Germinal center (tissue), 1 donor: ENCODE measurements around the gene SNTG2.
"Not testable (repeated sequence)": the region's sequence is repeated elsewhere in the genome, so short reads cannot be mapped to it uniquely, and the experiment has no call there.

ENCODE experiments used
- DNase-seq: peaks from one replicate; pipeline ENCODE4 v3.0.0; 2012; ENCODE audit warnings: mixed read lengths, low spot score

Gene SNTG2

GRCh38 chr2:1192121-1192520, 241.5 kb downstream of the SNTG2 start:
- no peak for DNase-seq

GRCh38 chr2:1193801-1194200, 243.2 kb downstream of the SNTG2 start:
- DNase-seq = no peak

- DNase-seq = no peak
These were observed 253.1 kb downstream of the SNTG2 start for GRCh38 chr2:1203772-1204171.

- DNase-seq = no peak
These were observed 255.2 kb downstream of the SNTG2 start for GRCh38 chr2:1205853-1206252.

GRCh38 chr2:1207962-1208510, 257.4 kb downstream of the SNTG2 start:
- no peak for DNase-seq

- DNase-seq = no peak
These were observed 257.9 kb downstream of the SNTG2 start for GRCh38 chr2:1208522-1208921.

- no peak for DNase-seq
These were observed 258.6 kb downstream of the SNTG2 start for GRCh38 chr2:1209246-1209645.

- DNase-seq = no peak
These were observed 259.1 kb downstream of the SNTG2 start for GRCh38 chr2:1209761-1210160.

GRCh38 chr2:1210352-1210751, 259.7 kb downstream of the SNTG2 start:
- DNase-seq = no peak

GRCh38 chr2:1219901-1220573, 269.4 kb downstream of the SNTG2 start:
- DNase-seq = no peak

- DNase-seq = no peak
These were observed 271.4 kb downstream of the SNTG2 start for GRCh38 chr2:1222056-1222455.

- no peak for DNase-seq
These were observed 273.1 kb downstream of the SNTG2 start for GRCh38 chr2:1223791-1224190.

GRCh38 chr2:1224901-1225300, 274.3 kb downstream of the SNTG2 start:
- DNase-seq = no peak

- DNase-seq = no peak
These were observed 276.1 kb downstream of the SNTG2 start for GRCh38 chr2:1226766-1227165.

GRCh38 chr2:1227274-1227900, 276.7 kb downstream of the SNTG2 start:
- no peak for DNase-seq

- not testable (repeated sequence) for DNase-seq
These were observed 278.9 kb downstream of the SNTG2 start for GRCh38 chr2:1229596-1229995.

- DNase-seq = no peak
These were observed 279.7 kb downstream of the SNTG2 start for GRCh38 chr2:1230155-1230893.

GRCh38 chr2:1231466-1232063, 280.9 kb downstream of the SNTG2 start:
- DNase-seq = no peak

- DNase-seq = no peak
These were observed 282.6 kb downstream of the SNTG2 start for GRCh38 chr2:1233281-1233680.

GRCh38 chr2:1234731-1235308, 284.2 kb downstream of the SNTG2 start:
- no peak for DNase-seq

GRCh38 chr2:1235806-1236205, 285.2 kb downstream of the SNTG2 start:
- no peak for DNase-seq

- no peak for DNase-seq
These were observed 286.0 kb downstream of the SNTG2 start for GRCh38 chr2:1236606-1237005.
